GM18507 (cell line): ENCODE data around the gene ERP44.
"Not testable (repeated sequence)": the region's sequence is repeated elsewhere in the genome, so short reads cannot be mapped to it uniquely, and the experiment has no call there.

Source experiments
- DNase-seq: peaks from one replicate; pipeline ENCODE4 v3.0.0; 2011; ENCODE audit warnings: low read depth; ENCODE audit not compliant: insufficient read length; ENCODE audit errors: extremely low spot score
- FAIRE-seq: peaks from 2 replicates; lab custom pipeline; 2011; peaks lifted over from hg19 to GRCh38; lab: Jason Lieb, UNC

ERP44 gene

GRCh38 chr9:100105861-100106260 lies 7.1 kb upstream of the ERP44 start:
- FAIRE-seq (no peak), DNase-seq (no peak)

- DNase-seq (no peak), FAIRE-seq (no peak)
Measured at GRCh38 chr9:100104314-100104713, 5.5 kb upstream of the ERP44 start.

GRCh38 chr9:100101608-100102007 lies 2.8 kb upstream of the ERP44 start:
- no peak for FAIRE-seq
- DNase-seq = no peak

GRCh38 chr9:100100146-100100667 lies 1.4 kb upstream of the ERP44 start:
- DNase-seq (no peak), FAIRE-seq (no peak)

GRCh38 chr9:100099722-100100042 lies 882 bp upstream of the ERP44 start:
- FAIRE-seq (no peak), DNase-seq (no peak)

- FAIRE-seq = peak; percentile 69
- no peak for DNase-seq
Measured at GRCh38 chr9:100098046-100098886, 534 bp downstream of the ERP44 start.

- FAIRE-seq (no peak), DNase-seq (no peak)
Measured at GRCh38 chr9:100096378-100096916, 2.4 kb downstream of the ERP44 start.

- not testable (repeated sequence) for FAIRE-seq
Measured at GRCh38 chr9:100094411-100094810, 4.4 kb downstream of the ERP44 start.

GRCh38 chr9:100092066-100092465 lies 6.7 kb downstream of the ERP44 start:
- DNase-seq (no peak), FAIRE-seq (no peak)

More at GRCh38 chr9:100094411-100094810, 4.4 kb downstream of the ERP44 start:
- not testable (repeated sequence) for DNase-seq

- DNase-seq (no peak), FAIRE-seq (peak; percentile 18)
Measured at GRCh38 chr9:100091650-100092049, 7.2 kb downstream of the ERP44 start.

GRCh38 chr9:100090880-100091279 lies 7.9 kb downstream of the ERP44 start:
- DNase-seq (no peak), FAIRE-seq (peak; percentile 41)

GRCh38 chr9:100088202-100088601 lies 10.6 kb downstream of the ERP44 start:
- DNase-seq (no peak), FAIRE-seq (peak; percentile 15)

GRCh38 chr9:100087218-100087617 lies 11.6 kb downstream of the ERP44 start:
- DNase-seq (no peak), FAIRE-seq (no peak)

- FAIRE-seq (peak; percentile 69), DNase-seq (no peak)
Measured at GRCh38 chr9:100086097-100086635, 12.6 kb downstream of the ERP44 start.

- DNase-seq (no peak), FAIRE-seq (peak; percentile 82)
Measured at GRCh38 chr9:100084734-100085133, 14.1 kb downstream of the ERP44 start.

GRCh38 chr9:100084128-100084453 lies 14.7 kb downstream of the ERP44 start:
- DNase-seq = no peak
- peak; percentile 90 for FAIRE-seq

GRCh38 chr9:100083448-100084127 lies 15.2 kb downstream of the ERP44 start:
- FAIRE-seq = no peak

GRCh38 chr9:100082782-100083181 lies 16.0 kb downstream of the ERP44 start:
- DNase-seq = no peak
- no peak for FAIRE-seq

More at GRCh38 chr9:100083448-100084127, 15.2 kb downstream of the ERP44 start:
- DNase-seq = no peak

- FAIRE-seq, DNase-seq: not testable (repeated sequence)
Measured at GRCh38 chr9:100076256-100076655, 22.5 kb downstream of the ERP44 start.

GRCh38 chr9:100074989-100075388 lies 23.8 kb downstream of the ERP44 start:
- no peak for FAIRE-seq
- no peak for DNase-seq
